Measurements from ENCODE around the gene PPP1R14D. TPM values are rescaled to one million over a fixed set of nuclear protein-coding genes. Genes with fewer than 3 reads are reported as not detected.

Gene PPP1R14D
- total RNA-seq, 3 donors from 2014 or later = not detected

DNA sequence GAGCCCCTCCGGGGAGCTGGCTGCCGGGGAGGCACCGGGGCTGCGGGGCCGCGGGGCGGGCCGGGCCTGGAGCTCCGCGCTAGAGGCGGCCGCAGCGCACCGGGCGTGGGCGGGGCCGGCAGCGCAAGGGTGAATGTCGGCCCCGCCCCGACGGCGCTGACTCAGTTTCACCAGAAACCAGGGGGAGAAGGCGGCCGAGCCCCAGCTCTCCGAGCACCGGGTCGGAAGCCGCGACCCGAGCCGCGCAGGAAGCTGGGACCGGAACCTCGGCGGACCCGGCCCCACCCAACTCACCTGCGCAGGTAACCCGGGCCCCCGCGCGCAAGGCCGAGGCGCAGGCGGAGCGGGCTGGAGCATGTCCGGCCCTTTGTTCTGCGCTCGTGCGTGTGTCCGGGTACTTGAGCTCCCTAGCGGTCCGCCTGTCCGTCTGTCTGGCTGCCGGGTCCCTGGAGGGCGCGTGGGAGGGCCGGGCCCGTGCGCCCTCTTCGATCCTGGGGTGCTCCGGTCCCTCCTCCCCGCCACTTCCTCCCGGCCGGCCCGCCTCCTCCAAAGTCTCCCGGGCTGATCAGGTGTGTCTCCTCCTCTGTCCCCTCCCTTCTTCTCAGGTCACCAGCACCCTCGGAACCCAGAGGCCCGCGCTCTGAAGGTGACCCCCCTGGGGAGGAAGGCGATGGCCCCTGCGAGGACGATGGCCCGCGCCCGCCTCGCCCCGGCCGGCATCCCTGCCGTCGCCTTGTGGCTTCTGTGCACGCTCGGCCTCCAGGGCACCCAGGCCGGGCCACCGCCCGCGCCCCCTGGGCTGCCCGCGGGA is 15.6 kb upstream of the PPP1R14D start, which contains the start of gene SPINT1:
Gene SPINT1, plus strand, starts transcription at position 164 of the 811 bp plus-strand sequence. Its CDS starts 507 bp downstream, at position 671.
- DNase-seq (peak; percentile 76), ATAC-seq (peak; percentile 86 to 87)
- Mint-ChIP-seq H3K36me3 (ENCODE audit: insufficient read depth) (no peaks in the 10 kb centered on the region), H3K27me3 (ENCODE audit: low read depth) (peaks cover 14% of the 10 kb centered on the region), H3K4me1 (ENCODE audit: low read depth) (peaks cover 26% of the 10 kb centered on the region), H3K4me3 (peak within 1 kb of the TSS; percentile 85), H3K9me3 (no peaks in the 10 kb centered on the region)

GRCh38 chr15:40843261-40843884 is 14.9 kb upstream of the PPP1R14D start:
- H3K27me3 Mint-ChIP-seq (ENCODE audit: low read depth) = peaks cover 14% of the 10 kb centered on the region
- H3K36me3 Mint-ChIP-seq (ENCODE audit: insufficient read depth) = no peaks in the 10 kb centered on the region
- DNase-seq = no peak
- H3K9me3 Mint-ChIP-seq = no peaks in the 10 kb centered on the region
- ATAC-seq = no peak
- H3K4me1 Mint-ChIP-seq (ENCODE audit: low read depth) = peaks cover 26% of the 10 kb centered on the region
- H3K4me3 Mint-ChIP-seq = peak overlapping the region; percentile 77

- H3K4me1 Mint-ChIP-seq (ENCODE audit: low read depth) = peaks cover 14% of the 10 kb centered on the region
Observed at GRCh38 chr15:40841741-40842140, 13.2 kb upstream of the PPP1R14D start.

GRCh38 chr15:40838756-40839155 is 10.2 kb upstream of the PPP1R14D start:
- Mint-ChIP-seq H3K9me3 (no peaks in the 10 kb centered on the region), H3K4me3 (no peak overlapping the region), H3K4me1 (ENCODE audit: low read depth) (peaks cover 4% of the 10 kb centered on the region), H3K27me3 (ENCODE audit: low read depth) (peaks cover 11% of the 10 kb centered on the region), H3K36me3 (ENCODE audit: insufficient read depth) (no peaks in the 10 kb centered on the region)
- ATAC-seq (no peak), DNase-seq (no peak)

More at GRCh38 chr15:40841741-40842140, 13.2 kb upstream of the PPP1R14D start:
- no peaks in the 10 kb centered on the region for H3K36me3 Mint-ChIP-seq (ENCODE audit: insufficient read depth)
- DNase-seq (no peak), ATAC-seq (no peak)
- no peak overlapping the region for H3K4me3 Mint-ChIP-seq
- peaks cover 14% of the 10 kb centered on the region for H3K27me3 Mint-ChIP-seq (ENCODE audit: low read depth)
- H3K9me3 Mint-ChIP-seq = no peaks in the 10 kb centered on the region

GRCh38 chr15:40836020-40836419 is 7.5 kb upstream of the PPP1R14D start:
- Mint-ChIP-seq H3K27me3 (ENCODE audit: low read depth) (peaks cover 2% of the 10 kb centered on the region), H3K36me3 (ENCODE audit: insufficient read depth) (no peaks in the 10 kb centered on the region), H3K4me3 (no peak overlapping the region), H3K4me1 (ENCODE audit: low read depth) (no peaks in the 10 kb centered on the region), H3K9me3 (no peaks in the 10 kb centered on the region)
- no peak for DNase-seq
- ATAC-seq = no peak

GRCh38 chr15:40832903-40833302 is 4.4 kb upstream of the PPP1R14D start:
- H3K4me1 Mint-ChIP-seq (ENCODE audit: low read depth) = no peaks in the 10 kb centered on the region
- no peak overlapping the region for H3K4me3 Mint-ChIP-seq
- peaks cover 1% of the 10 kb centered on the region for H3K27me3 Mint-ChIP-seq (ENCODE audit: low read depth)
- H3K36me3 Mint-ChIP-seq (ENCODE audit: insufficient read depth) = no peaks in the 10 kb centered on the region
- no peaks in the 10 kb centered on the region for H3K9me3 Mint-ChIP-seq
- DNase-seq (no peak), ATAC-seq (no peak)

DNA sequence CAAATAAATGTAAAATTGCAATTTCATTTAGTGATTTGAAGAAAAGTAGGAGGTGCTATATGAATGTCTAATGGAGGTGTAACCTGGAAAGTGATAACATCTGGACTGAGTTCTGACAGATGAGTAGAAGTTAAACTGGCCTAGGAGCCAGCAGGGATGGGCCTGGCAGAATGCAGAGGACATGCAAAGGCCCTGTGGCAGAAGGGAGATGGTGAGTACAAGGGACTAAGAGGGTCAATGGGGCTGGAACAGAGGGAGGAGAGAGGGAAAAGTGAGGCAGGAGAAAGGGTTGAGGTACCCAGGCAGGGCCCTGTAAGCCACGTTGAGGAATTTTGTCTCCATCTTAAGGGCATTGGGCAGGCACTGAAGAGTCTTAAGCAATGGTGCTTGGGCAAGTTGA is 3.4 kb upstream of the PPP1R14D start:
- no peak overlapping the region for H3K4me3 Mint-ChIP-seq
- no peaks in the 10 kb centered on the region for H3K4me1 Mint-ChIP-seq (ENCODE audit: low read depth)
- no peak for ATAC-seq
- peaks cover 1% of the 10 kb centered on the region for H3K27me3 Mint-ChIP-seq (ENCODE audit: low read depth)
- no peak for DNase-seq
- no peaks in the 10 kb centered on the region for H3K9me3 Mint-ChIP-seq
- H3K36me3 Mint-ChIP-seq (ENCODE audit: insufficient read depth) = no peaks in the 10 kb centered on the region

DNA sequence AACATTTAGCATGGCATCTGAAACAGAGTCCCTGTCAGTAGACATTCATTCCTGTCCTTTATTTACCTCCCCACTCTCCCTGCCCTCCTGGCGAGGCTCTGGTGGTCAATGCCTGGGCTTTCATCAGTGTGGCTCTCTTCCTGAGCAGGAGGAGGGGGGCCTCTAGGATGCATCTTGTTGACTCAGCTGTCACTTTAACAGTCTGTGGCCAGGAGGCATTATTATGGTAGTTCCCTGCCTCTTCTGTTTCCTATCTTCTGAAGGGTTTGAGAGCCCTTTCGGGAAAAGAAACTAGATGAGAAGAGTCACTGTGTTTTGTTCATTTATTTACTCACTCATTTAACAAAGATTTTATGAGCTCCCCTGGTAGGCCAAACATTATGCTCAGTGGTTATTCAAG is 2.4 kb upstream of the PPP1R14D start:
- no peaks in the 10 kb centered on the region for H3K36me3 Mint-ChIP-seq (ENCODE audit: insufficient read depth)
- no peaks in the 10 kb centered on the region for H3K9me3 Mint-ChIP-seq
- DNase-seq (no peak), ATAC-seq (no peak)
- peaks cover 1% of the 10 kb centered on the region for H3K27me3 Mint-ChIP-seq (ENCODE audit: low read depth)
- no peak overlapping the region for H3K4me3 Mint-ChIP-seq
- no peaks in the 10 kb centered on the region for H3K4me1 Mint-ChIP-seq (ENCODE audit: low read depth)

DNA sequence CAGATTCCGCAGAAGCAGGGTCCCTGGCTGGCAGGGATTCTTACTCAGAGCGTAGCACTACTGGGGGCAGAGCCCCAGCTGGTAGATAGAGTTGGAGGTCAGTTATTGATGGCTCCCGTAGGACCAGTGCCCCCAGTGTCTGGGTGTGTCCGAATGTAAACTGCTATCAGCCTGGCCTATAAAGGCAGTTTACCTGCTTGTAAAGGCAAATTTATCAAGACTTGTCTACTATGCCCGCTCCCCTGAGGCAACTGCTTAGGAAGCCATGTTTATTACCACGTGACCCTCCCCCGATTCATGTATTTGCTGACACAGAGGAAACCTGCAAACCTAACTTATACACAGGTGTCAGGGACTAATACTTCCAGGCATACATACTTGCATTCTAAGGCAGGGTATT is 607 bp upstream of the PPP1R14D start:
- ATAC-seq (no peak), DNase-seq (no peak)
- no peaks in the 10 kb centered on the region for H3K36me3 Mint-ChIP-seq (ENCODE audit: insufficient read depth)
- H3K27me3 Mint-ChIP-seq (ENCODE audit: low read depth) = peaks cover 1% of the 10 kb centered on the region
- no peak overlapping the region for H3K4me3 Mint-ChIP-seq
- H3K4me1 Mint-ChIP-seq (ENCODE audit: low read depth) = no peaks in the 10 kb centered on the region
- no peaks in the 10 kb centered on the region for H3K9me3 Mint-ChIP-seq

DNA sequence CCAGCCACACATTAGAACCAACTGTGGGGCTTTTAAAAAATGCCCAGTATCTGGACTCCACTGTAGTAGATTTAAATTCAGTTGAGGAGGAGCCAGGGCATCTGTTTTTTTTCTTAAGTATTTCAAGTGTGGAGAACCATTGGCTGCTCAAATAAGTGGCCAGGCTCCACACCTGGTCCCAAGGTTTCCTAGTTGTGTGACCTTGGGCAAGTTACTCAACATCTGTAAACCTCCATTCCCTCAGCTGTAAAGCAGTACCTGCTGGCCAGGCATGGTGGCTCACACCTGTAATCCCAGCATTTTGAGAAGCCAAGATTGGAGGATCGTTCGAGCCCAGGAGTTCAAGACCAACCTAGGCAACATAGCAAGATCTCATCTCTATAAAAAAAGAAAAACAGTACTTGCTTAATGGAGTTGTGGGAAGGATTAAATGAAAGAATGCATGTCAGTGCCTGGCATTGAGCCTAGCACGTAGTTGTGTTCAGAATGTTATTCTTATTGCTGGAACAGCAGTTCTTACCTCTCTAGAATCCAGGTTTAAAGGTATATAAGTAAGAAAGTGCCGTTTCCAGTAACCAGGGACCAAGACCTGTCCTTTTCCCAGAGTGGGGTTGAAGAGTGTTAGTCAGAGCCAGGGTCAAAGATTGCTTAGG is 2.0 kb downstream of the PPP1R14D start:
- ATAC-seq (no peak), DNase-seq (no peak)
- Mint-ChIP-seq H3K9me3 (no peaks in the 10 kb centered on the region), H3K4me3 (no peak overlapping the region), H3K4me1 (ENCODE audit: low read depth) (no peaks in the 10 kb centered on the region), H3K27me3 (ENCODE audit: low read depth) (peaks cover 1% of the 10 kb centered on the region), H3K36me3 (ENCODE audit: insufficient read depth) (no peaks in the 10 kb centered on the region)

DNA sequence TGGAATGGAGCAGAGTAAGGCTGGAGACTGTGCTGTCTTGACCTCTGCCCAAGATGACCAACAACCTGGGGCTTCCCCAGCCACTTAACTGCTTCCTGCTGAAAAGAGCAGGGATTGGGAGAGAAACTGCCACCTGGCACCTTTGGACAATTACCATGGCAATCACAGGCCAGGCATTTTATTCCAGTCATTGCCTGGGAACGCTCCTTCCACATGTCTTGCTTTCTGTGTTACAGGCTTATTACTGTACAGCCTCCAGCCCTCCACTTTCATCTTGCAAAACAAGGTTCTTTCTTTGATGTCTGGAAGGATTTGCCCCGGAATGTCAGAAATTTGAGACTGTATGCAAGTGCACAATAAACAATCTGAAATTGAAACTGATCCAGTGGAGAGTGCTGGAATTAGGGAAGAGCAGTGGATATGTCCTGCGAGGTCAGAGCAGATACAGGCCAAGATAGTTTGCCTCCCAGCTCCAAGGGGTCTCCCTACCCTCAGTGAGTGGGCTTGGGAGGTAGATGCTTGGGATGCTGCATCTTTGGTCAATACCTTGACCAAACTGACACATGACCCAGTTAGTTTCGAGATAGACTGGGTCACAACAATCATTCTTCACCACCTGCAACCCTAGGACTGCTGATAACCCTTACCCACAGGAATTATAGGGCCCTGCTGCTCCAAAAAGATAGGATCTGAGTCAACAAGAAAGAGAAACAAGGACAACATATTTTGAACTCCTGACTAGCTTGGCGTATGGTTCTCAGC is 2.7 kb downstream of the PPP1R14D start:
- no peaks in the 10 kb centered on the region for H3K9me3 Mint-ChIP-seq
- H3K36me3 Mint-ChIP-seq (ENCODE audit: insufficient read depth) = no peaks in the 10 kb centered on the region
- H3K27me3 Mint-ChIP-seq (ENCODE audit: low read depth) = peaks cover 1% of the 10 kb centered on the region
- DNase-seq (no peak), ATAC-seq (no peak)
- no peak overlapping the region for H3K4me3 Mint-ChIP-seq
- no peaks in the 10 kb centered on the region for H3K4me1 Mint-ChIP-seq (ENCODE audit: low read depth)

DNA sequence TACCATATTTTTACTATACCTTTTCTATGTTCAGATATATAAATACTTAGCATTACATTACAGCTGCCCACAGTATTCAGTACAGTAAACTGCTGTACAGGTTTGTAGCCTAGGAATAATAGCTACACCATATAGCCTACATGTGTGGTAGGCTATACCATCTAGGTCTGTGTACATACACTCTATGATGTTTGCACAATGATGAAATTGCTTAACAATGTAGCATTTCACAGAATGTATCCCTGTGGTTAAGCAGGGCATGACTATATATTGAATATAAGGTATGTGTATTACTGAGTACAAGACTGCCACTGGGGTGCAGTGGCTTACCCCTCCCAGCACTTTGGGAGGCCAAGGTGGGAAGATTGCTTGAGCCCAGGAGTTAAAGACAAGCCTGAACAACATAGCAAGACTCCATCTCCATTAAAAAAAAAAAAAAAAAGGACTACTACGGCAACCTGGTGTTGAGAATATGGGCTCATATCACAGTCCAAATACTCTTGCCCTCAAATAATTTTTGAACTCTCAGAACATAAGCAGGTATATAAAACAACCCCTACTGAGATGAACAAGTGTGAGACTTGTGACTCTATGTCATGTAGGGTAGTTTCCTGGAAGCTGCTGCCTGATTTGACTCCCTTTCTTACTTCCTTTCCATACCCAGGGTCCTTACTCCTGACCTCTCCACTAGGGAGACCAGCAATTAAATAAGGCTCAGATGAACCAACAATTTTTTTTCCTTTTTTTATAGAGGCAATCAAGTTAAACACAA is 4.8 kb downstream of the PPP1R14D start:
- DNase-seq = no peak
- ATAC-seq = no peak
- Mint-ChIP-seq H3K9me3 (no peaks in the 10 kb centered on the region), H3K4me1 (ENCODE audit: low read depth) (no peaks in the 10 kb centered on the region), H3K36me3 (ENCODE audit: insufficient read depth) (no peaks in the 10 kb centered on the region), H3K27me3 (ENCODE audit: low read depth) (peaks cover 1% of the 10 kb centered on the region), H3K4me3 (no peak overlapping the region)

DNA sequence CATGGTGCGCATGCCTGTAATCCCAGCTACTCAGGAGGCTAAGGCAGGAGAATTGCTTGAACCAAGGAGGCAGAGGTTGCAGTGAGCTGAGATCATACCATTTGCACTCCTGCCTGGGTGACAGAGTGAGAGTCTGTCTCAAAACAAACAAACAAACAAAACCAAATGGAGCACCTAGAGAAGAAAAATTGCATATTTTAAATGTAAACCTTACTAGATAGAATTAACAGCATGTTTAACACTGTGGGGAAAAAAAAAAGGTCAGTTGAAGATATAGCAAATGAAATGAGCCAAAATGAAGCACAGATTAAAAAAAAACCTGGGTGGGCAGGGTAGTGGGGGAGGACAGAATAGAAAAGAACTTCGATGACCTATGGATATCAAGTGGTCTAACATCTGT is 7.3 kb downstream of the PPP1R14D start:
- Mint-ChIP-seq H3K4me1 (ENCODE audit: low read depth) (no peaks in the 10 kb centered on the region), H3K4me3 (no peak overlapping the region), H3K27me3 (ENCODE audit: low read depth) (no peaks in the 10 kb centered on the region), H3K36me3 (ENCODE audit: insufficient read depth) (no peaks in the 10 kb centered on the region), H3K9me3 (no peaks in the 10 kb centered on the region)
- DNase-seq (no peak), ATAC-seq (no peak)

Measured in activated T-cell treated with anti-CD3 and anti-CD28 coated beads, Interleukin-2, amount 50 U/mL, for 4 hours (primary cell).